HG02938 (cell line): Measurements from ENCODE around the gene CACNA1D.
"Not testable (repeated sequence)": the region's sequence is repeated elsewhere in the genome, so short reads cannot be mapped to it uniquely, and the experiment has no call there.

Experiments
- ATAC-seq: cut with Tn5 transposase; IDR thresholded peaks from one replicate; pipeline ENCODE4 v1.9.1; 2021; ENCODE audit warnings: mild to moderate bottlenecking, moderate library complexity; ENCODE audit not compliant: unreplicated experiment

Gene CACNA1D

DNA sequence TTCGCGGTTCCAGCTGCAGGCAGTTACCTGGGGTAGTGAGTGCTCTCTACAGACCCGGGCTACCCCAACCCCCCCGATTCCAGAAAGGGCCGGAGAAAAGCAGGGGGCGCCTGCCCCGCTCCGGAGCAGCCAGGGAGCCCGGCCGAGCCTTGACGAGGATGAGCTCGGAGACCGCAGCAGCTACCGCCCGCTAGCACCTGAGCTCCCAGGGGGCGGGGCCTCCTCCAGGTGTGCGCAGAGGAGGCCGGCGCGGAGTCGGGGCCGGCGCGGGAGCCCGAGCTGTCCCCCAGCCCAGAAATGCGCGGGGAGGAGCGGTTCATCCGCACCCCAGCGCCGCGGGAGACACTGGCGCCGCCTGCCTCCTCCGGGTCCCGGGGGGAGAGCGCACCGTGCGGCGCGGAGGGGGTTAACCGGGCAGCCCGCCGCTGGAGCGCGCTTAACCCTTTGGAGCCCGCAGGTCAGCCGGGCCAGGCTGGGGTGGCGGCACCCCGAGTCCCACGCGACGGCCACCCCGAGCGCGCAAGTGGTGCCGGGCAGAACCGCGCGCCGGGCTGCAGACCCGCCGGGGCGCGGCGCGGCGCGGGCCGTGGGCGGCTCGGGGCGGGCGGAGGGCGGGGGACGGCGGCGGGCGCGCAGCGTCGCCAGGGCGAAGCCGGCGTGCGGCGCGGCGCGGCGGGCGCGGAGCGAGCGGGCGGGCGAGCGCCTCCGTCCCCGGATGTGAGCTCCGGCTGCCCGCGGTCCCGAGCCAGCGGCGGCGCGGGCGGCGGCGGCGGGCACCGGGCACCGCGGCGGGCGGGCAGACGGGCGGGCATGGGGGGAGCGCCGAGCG is at the start of gene CACNA1D:
TSS of gene CACNA1D (plus strand) at position 649 of the 829 bp plus-strand sequence. CDS start 556 bp downstream, outside the sequence.
- ATAC-seq = no peak

DNA sequence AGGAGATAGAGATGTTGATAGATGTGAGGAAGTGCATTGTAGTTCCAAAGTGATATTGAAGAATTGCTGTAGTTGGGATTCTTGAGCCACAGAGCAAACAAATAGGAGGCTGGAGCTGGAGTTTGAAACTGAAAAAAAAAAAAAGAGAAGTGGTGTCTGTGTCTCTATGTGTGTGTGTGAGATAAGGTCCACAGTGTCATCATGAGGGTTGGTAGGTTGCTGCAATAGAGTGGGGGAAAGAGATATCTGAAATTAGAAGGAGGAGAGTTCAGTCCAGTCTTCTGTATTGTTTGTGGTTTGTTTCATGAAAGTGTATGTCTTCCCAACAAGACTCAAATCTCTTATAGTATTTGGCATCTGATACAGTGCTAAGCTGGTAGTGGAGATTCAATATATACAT is 37.3 kb upstream of the CACNA1D start:
- ATAC-seq = no peak

DNA sequence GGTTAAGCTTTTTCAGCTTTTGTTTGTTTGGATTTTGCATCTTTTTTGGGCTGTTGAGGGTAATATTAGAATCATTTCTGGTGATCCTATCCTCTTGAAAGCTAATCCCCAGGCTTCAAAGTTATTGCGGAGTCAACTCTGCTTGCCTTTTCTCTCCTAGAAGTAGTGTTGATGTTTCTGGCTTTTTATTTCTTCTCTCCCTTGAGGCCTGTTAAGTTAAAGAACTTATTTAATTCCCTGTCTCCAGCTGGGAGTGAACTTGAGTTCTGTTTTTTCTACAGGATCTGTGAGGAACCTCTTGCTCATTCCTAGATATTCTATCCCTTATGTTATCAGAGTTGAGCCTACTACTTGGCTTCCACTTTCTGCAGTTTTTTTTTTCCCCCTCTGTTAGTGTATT is 34.1 kb upstream of the CACNA1D start:
- no peak for ATAC-seq

DNA sequence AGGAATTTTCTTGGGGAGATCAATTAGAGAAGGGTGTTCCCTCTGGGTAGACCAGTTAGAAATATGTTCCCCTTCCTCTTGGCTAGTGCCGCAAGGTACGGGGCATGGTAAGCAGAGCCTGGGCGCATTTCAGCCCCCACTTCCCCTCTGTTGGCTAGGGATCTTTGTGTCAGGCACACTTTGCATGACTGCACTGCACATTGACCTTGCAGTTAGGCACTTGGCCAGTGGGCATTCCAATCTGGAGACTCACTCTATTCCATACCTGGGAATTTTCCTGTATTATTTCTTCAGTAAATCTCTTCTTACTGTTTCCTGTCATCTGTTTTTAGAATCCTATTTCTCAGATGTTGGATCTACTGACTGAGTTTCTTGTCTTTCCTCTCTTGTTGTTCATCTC is 30.0 kb upstream of the CACNA1D start:
- no peak for ATAC-seq

DNA sequence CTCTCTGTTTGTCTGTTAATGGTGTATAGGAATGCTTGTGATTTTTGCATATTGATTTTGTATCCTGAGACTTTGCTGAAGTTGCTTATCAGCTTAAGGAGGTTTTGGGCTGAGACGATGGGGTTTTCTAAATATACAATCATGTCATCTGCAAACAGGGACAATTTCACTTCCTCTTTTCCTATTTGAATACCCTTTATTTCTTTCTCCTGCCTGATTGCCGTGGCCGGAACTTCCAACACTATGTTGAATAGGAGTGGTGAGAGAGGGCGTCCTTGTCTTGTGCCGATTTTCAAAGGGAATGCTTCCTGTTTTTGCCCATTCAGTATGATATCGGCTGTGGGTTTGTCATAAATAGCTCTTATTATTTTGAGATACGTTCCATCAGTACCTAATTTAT is 24.7 kb upstream of the CACNA1D start:
- ATAC-seq = not testable (repeated sequence)

DNA sequence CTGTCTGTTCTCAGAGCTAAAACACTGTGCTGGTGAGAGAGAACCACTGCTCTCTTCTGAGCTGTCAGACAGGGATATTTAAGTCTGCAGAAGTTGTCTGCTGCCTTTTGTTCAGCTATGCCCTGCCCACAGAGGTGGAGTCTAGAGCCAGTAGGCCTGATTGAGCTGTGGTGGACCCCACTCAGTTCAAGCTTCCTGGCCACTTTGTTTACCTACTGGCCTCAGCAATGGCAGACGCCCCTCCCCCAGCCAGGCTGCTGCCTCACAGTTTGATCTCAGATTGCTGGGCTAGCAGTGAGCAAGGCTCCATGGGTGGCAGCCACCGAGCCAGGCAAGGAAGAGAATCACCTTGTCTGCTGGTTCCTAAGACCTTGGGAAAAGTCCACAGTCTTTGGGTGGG is 21.0 kb upstream of the CACNA1D start:
- ATAC-seq = no peak

DNA sequence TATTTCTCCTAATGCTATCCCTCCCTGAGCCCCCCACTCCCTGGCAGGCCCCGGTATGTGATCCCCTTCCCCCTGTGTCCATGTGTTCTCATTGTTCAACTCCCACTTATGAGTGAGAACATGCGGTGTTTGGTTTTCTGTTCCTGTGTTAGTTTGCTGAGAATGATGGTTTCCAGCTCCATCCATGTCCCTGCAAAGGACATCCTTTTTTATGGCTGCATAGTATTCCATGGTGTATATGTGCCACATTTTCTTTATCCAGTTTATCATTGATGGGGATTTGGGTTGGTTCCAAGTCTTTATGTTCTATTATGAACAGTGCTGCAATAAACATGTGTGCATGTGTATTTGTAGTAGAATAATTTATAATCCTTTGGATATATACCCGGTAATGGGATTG is 18.0 kb upstream of the CACNA1D start:
- ATAC-seq = not testable (repeated sequence)

DNA sequence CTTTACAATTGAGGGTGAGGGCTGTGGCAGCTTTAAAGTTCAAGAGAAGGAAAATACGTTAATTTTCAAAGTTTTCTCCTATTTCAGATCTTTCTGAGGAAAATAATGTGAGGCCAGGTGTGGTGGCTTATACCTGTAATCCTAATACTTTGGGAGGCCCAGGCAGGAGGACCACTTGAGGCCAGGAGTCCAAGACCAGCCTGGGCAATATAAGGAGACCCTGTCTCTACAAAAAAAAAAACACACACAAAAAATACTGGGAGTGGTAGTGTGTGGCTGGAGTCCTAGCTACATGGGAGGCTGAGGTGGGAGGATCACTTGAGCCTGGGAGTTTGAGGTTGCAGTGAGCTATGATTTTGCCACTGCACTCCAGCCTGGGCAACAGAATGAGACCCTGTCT is 16.7 kb upstream of the CACNA1D start:
- not testable (repeated sequence) for ATAC-seq

DNA sequence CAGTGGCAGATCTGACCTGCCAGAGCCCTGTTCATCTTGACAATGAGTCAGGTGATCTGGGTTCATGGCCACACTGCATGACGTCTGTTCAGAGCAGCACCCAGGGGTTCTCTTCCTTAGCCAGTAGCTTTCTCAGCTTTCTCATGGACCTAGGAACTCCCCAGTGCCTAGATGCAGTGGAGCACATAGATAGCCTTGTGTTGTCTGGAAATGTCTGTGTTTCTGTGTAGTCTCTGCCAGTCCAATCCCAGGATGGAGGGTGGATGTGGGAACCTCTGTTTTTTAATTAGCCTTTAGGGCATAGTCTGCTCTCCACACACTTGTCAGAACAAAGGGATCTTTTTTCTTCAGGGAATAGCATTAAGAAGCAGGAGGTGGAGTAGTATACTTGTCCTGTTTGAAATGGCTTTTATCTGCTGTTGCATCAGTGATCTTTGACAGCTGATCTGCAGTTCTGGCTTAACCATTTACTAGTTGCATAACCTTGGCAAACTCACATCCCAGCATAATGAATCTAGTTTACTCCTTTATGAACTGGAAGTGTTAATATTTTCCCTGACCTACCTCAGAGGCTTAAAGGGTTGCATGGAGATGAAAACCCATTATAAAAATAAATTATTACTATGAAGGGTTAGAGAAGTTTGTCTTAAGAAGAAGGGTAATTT is 16.1 kb upstream of the CACNA1D start:
- no peak for ATAC-seq

DNA sequence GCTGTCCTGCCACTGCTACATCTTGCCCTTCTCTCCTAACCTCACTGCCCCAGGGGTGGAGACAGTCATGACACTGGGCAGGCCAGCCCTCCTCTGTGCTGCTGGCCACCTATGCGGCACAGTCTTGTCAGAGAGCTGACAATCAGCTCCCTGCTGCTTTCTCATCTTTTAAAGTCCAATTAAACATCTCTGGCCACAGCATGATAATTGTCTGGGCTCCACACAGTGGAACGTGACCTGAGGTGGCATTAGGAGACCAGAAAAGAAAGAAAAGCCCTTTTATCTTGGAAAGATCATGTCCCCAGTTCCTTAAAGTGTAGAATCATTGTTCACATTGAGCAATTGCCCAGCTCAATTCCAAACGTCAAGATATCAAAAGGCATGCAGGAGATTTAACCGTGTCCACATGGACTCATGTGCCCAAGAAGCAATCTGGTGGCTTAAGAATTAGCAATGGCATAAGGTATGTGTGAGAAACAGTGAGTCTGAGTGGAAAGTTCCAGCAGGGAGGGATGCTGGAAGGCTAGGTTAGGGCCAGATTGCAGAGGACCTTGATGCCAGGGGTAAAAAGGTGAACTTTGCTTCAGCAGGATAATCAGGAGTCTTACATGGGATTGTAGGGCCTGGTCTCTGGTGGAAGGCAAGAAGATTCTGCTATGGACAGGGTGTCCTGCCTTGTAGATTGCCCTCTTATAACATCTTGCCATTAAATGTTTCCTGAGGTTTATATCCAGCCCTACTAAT is 15.3 kb upstream of the CACNA1D start:
- ATAC-seq = no peak

DNA sequence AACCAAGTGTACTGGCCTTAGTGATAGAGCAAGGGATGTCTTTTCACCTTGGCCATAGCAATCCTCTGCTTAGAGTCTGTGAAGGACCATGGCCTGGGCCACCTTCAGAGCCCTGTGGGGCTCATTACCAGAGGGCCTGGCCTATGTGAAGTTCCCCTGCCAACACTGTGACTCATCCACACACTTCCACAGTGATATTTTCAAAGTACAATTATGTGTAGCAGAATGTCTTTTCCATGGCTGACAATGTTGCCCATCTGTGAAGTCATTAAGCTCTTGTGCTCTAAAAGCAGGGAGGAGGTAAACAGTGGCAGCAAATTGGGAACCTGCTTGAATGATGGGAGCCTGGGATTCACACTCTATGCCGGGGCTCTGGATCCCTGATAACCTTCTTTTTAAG is 12.2 kb upstream of the CACNA1D start:
- ATAC-seq = no peak

DNA sequence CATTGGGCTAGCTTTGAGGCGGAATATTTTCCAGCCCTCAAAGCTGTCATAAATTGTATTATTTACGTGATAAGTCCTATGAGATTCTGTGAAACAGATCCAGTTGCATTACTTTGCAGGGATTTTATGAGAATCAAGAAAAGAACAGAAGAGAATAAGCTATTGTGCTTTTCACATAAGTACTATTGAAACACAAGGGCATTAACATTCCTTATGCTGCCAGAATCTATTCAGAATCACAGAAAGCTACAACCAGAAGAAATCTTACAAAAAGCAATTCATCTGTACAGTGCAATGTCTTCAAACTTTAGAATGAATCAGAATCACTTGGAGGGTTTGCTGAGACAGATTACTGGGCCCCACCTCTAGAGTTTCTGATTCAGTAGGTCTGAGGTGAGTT is 10.6 kb upstream of the CACNA1D start:
- ATAC-seq = no peak

DNA sequence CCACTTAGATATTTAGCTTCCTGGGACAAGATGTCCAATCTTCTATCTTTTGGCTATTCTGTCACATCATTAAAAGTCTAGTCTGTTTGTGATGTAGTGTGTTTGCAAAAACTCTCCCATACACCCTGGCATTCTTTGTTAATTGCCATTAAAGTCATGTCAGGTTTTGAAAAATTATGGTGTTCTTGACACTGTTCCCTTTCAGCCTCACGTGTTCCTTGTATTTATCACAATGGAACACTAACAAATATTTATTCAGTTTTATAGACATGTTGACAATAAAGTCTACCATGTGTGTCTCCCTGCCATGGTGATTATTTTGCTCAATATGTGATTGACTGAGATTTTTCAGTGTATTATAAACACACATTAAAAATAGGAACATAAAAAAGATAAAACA is 9.4 kb upstream of the CACNA1D start:
- no peak for ATAC-seq

DNA sequence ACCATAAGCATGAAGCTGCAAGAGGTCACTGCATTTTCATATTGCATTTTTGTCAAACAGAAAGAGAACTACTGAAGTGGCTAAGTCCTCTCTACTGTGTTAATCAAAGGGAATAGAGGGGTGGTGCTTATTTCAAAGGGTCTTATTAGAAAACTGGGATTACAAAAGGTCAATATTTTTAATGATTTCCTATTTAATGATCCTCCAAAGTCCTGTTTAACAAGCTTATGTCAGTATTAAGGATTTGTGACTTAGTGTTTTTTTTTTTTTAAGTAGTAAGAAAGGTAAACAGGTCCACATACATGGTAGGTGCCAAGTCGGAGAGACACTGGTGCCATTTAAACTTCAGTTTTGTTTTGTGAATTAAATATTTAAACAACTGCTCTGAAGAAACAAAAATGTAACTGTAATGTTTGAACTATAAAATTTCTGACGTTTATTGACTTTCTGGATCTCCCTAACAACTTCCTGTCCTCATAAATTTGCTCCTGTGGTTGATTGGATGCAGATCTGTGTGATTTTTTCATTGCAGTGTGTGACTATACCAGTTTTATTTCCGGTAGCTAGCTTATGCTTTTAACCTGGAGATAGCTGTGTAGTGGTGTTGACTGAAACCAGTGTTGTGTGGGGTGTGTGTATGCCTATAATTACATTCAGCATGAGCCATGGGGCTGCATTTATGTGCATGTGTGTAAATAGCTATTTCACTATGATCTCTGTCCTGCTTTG is 8.6 kb upstream of the CACNA1D start:
- no peak for ATAC-seq

DNA sequence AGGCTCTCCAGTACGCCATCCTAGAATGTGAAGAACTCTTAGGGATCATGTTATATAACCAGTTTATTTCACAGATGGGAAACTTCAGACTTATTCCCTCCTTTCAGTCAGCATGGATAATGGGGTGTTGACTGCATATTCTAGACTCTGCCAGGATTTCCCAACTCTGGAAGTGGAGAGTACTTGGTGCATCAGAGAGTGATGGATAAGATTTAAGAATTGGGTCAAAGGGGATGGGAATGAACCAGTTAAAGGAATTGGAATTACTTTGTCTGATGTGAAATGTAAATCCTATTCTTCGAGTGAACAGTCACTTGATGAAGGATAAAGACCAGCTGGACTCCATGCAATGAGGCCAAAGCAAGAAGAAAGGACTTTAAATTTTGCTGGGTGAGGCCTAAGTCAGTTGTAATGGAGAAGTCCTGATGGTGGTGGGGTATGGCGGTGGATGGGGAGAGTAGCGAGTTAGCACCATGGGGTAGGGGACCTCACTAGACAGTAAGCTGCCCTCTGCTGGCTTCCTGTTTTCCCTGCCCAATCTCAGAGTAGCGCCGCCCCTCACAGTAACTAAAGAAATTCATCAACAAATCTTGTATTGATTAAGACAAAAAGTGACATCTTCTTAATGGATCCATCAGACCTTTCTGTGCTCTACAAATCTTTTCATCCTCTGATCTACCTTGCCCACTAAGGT is 7.3 kb upstream of the CACNA1D start:
- ATAC-seq = no peak

DNA sequence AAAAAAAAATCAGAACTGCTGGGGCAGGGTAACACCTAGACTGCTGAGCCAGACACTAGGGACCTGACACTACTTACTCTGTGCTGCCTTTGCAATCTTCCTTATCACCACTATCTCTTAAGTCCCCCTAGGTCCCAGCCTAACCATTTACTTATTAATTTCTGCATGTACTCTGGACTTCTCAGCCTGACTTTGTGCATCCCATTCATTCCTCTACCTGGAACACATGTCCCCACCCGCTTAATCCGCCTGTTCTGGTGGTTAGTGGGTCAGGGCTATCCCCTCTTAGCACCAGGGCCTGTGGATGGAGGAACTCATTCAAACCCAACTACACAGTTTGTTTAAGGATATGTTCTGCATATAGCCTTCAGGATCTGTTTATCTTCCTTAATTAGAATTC is 5.0 kb upstream of the CACNA1D start:
- no peak for ATAC-seq

DNA sequence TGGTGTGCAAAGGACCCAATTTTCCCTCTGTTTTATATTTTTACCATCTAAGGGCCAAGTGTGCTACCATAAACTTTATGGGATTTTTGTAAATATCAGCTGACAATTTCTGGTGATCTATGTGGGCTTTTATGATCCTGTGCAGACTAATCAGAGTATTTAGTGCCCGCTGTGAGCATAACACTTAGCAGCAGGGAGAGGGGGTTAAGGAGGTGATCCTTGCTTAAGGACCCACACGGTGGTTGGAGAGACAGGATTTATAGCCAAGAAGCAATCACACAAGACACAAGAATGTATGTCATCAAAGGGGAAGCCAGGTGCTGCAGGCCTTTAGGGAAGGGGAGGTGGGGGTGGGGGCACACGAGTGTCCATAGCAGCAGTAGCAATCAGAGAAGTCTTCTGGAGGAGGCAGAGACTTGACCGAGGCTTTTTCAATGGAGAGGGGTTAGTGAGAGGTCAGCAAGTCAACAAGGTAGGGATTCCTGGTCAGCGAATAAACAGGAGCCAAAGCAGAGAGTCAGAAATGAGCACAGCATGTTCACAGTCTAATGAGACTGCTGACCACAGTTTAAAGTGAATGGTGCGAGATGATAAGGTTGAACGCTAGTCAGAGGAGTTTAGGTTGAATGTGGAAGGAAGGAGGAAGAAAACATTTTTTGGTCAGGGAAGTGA is 4.5 kb upstream of the CACNA1D start:
- ATAC-seq = no peak

DNA sequence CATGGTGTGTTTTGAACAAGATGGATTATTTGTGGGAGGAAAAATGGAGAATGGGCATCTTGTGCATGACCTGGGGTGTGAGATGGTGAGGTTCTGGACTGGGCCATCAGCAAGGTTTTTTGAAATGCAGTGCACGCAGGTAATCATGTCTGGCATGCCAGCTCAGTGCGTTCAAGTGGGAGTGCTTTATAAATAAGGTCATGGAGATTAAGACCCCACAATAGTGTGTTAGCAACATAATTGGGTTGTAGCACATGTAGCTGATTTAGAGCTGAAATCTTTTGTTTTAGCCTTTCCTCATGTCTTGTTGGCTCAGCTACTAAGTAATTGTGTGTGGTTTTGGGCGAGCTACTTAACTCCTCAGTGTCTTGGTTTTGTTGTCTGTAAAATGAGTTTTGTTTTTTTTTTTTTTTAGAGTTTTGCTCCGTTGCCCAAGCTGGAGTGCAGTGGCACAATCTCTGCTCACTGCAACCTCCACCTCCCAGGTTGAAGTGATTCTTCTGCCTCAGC is 3.9 kb upstream of the CACNA1D start:
- ATAC-seq = no peak

DNA sequence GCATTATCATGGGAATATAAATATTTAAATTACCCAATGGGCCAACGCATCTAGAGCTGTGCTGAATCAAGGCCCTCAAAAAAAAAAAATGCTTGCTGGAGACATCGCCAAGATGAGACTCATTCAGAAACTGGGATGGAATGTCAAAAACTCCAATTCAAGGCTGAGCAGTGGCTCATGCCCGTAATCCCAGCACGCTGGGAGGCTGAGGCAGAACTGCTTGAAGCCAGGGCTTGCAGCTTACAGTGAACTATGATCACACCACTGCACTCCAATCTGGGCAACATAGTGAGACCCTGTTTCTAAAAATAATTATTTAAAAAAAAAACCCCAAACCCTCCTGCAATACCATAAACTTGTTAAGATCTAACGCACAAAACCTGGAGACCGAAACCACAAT is 3.1 kb upstream of the CACNA1D start:
- no peak for ATAC-seq

DNA sequence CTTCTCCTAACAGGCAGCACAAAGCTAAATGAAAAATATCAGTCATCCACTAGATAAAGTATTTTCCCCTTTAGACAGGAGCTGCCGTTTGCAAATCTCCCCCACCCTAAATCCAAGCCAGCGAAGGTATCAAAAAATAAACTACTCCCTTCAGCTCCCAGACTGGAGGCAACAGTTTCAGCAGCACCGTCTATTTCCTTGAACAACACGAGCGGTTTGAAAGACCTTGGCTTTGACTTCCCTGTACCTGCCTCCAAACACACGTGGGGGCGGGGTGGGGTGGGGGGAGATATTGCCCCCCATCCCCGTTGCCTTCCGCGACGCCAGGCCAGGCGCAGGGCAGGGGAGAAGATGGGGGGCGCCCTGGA is 832 bp upstream of the CACNA1D start:
- ATAC-seq = no peak
